Measurements from ENCODE around the gene ENDOV.
A peak's percentile ranks its signal among the peaks of the same experiment; 100 is the strongest.

Gene ENDOV

GRCh38 chr17:80447790-80448189 lies 32.8 kb downstream of the ENDOV start:
- no peak for DNase-seq

- DNase-seq, result no peak
These were observed 34.4 kb downstream of the ENDOV start for GRCh38 chr17:80449194-80449929.

GRCh38 chr17:80449930-80450576 lies 35.1 kb downstream of the ENDOV start:
- no peak for DNase-seq

- no peak for DNase-seq
These were observed 36.3 kb downstream of the ENDOV start for GRCh38 chr17:80451104-80451775.

DNA sequence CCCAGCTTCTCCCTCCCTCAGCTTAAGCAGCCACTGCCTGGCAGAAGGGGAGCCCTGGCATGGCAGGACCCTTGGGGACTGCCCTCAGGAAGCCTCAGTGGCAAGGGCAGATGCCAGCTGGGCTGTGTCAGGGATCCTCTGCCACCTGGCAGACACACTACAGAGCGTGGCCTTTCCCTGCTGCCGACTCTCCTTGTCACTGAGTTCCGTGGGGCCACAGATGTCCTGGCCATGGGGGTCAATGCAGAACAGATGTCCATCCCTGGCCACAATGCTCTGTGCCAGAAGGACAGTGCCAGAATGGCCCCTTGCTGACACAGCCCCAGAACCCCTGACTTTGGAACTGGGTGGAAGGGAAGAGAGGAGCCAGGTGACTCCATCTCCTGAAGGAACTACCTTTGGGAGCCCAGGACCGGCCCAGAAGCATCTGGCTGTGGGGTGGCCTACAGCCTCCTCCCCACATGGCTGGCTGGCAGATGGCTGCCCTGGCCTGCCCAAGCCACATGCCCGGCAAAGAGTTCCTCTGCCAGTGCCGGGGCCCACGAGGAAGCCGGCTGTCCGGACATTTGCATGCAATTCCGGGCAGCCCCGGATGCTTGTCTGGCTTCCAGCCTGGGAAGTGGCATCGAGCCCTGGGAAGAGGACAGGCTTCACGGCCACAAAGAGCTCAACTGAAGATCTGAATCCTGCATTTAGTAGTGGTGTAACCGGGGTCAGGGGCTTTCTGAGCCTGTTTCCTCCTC lies 37.4 kb downstream of the ENDOV start:
- no peak for DNase-seq

- no peak for DNase-seq
These were observed 38.4 kb downstream of the ENDOV start for GRCh38 chr17:80453126-80453997.

- DNase-seq, result no peak
These were observed 39.1 kb downstream of the ENDOV start for GRCh38 chr17:80453998-80454556.

- DNase-seq, result peak; percentile 46 to 98 (median 93)
These were observed 39.8 kb downstream of the ENDOV start for GRCh38 chr17:80454557-80455335.

DNA sequence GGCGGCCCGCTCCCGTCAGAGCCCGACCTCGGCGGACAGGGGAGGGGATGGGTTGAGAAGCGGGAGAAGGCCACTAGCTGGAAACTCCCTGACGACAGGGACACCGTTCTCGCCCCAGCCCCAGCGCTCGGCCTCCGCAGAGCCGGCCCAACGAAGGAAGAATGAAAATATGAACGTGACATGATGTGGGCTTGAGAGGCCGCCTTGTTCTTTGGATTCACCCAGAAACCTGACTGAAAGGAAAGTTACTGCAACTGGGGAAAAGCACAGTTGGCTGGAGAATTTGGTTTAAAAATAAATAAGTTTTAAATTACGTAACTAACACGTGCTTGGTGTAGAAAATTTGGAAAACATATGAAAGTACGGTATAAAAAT lies 40.4 kb downstream of the ENDOV start:
- peak in 3 of 56 donors; percentile 53 to 72 (median 67) for DNase-seq

GRCh38 chr17:80455784-80456183 lies 40.8 kb downstream of the ENDOV start:
- DNase-seq, result no peak

- DNase-seq, result no peak
These were observed 41.7 kb downstream of the ENDOV start for GRCh38 chr17:80456465-80457235.

- DNase-seq, result no peak
These were observed 42.4 kb downstream of the ENDOV start for GRCh38 chr17:80457236-80457856.

GRCh38 chr17:80458016-80458415 lies 43.0 kb downstream of the ENDOV start:
- DNase-seq, result no peak

- DNase-seq, result no peak
These were observed 44.3 kb downstream of the ENDOV start for GRCh38 chr17:80459234-80459633.

- peak in 2 of 56 donors; percentile 17 to 25 for DNase-seq
These were observed 45.5 kb downstream of the ENDOV start for GRCh38 chr17:80460429-80460834.

DNA sequence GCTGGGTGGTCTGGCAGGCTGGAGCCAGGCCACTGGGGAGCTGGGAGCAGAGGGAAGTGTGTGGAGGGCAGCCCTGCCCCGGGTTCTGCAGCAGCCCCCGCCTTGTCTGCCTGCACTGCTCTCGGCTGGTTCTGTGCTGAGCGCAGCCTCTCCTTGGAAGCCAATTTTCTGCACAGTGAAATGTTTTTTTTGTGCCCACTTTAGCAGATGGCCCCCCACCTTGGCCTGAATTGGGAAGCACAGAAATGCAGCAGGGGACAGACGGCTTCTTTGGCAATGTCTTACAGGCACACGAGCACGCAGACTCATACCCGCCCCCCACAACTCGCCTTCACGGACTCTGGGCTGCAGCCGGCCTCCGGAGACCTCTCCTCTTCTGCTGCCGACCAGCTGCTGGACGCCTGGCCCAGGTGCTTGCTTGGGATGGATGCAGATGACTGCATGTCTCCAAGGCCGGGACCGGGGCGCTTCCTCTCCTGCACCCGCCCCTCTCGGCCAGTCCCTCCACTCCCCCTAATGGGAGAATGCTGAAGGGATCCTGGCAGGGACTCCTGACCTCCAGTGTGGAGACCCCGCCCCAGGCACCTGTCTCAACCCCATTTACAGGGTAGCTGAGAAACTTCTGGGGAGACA lies 46.7 kb downstream of the ENDOV start:
- no peak for DNase-seq

GRCh38 chr17:80463784-80464400 lies 48.9 kb downstream of the ENDOV start:
- no peak for DNase-seq
